Measurements from ENCODE around the gene COIL.

The COIL gene

GRCh38 chr17:56902348-56902747 lies 58.5 kb downstream of the COIL start:
- no peak for DNase-seq

- DNase-seq = no peak
Observed at GRCh38 chr17:56899403-56899802, 61.4 kb downstream of the COIL start.

- no peak for DNase-seq
Observed at GRCh38 chr17:56898874-56899273, 62.0 kb downstream of the COIL start.

- DNase-seq = no peak
Observed at GRCh38 chr17:56897646-56898424, 63.0 kb downstream of the COIL start.

GRCh38 chr17:56896968-56897359 lies 63.9 kb downstream of the COIL start:
- DNase-seq = no peak

GRCh38 chr17:56896217-56896967 lies 64.5 kb downstream of the COIL start:
- DNase-seq = no peak

GRCh38 chr17:56894859-56895455 lies 65.9 kb downstream of the COIL start:
- no peak for DNase-seq

GRCh38 chr17:56893503-56893902 lies 67.3 kb downstream of the COIL start:
- no peak for DNase-seq

- DNase-seq = no peak
Observed at GRCh38 chr17:56892333-56892732, 68.5 kb downstream of the COIL start.

- DNase-seq = no peak
Observed at GRCh38 chr17:56891751-56892150, 69.1 kb downstream of the COIL start.

GRCh38 chr17:56890906-56891674 lies 69.8 kb downstream of the COIL start:
- DNase-seq = no peak

GRCh38 chr17:56890390-56890789 lies 70.5 kb downstream of the COIL start:
- no peak for DNase-seq

Data from NCI-H1105 treated with DMSO at 0.1 percent for 48 hours (cell line).